Measurements from ENCODE around the gene STARD13.

DNA sequence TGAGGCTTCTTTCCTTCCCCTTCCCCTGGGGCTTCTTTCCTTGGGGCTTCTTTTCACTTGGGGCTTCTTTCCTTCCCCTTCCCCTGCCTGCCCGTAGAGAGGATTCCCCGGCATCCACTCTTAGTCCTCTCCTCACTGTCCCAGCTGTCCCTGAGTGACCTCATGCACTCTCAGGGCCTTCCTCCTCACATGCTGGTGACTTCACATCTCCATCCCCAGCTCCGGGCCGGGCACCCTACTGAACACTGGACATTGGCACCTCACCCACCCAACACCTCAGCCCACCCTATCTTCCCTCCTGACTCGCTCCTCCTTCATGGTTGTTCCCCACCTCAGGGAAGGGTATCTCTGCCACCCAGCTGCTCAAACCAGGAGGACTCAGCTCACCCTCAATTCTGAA is 130.6 kb downstream of the STARD13 start:
- TF ChIP-seq, protein P1, sequence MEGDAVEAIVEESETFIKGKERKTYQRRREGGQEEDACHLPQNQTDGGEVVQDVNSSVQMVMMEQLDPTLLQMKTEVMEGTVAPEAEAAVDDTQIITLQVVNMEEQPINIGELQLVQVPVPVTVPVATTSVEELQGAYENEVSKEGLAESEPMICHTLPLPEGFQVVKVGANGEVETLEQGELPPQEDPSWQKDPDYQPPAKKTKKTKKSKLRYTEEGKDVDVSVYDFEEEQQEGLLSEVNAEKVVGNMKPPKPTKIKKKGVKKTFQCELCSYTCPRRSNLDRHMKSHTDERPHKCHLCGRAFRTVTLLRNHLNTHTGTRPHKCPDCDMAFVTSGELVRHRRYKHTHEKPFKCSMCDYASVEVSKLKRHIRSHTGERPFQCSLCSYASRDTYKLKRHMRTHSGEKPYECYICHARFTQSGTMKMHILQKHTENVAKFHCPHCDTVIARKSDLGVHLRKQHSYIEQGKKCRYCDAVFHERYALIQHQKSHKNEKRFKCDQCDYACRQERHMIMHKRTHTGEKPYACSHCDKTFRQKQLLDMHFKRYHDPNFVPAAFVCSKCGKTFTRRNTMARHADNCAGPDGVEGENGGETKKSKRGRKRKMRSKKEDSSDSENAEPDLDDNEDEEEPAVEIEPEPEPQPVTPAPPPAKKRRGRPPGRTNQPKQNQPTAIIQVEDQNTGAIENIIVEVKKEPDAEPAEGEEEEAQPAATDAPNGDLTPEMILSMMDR (IDR thresholded peaks at IDR 0.05), result no peak
- no peak for TF ChIP-seq POLR2A (IDR thresholded peaks at IDR 0.05)

All from right lobe of liver (tissue), 4 donors.